Colonic mucosa (tissue), 4 donors: ENCODE data around the gene PCDHGB5. TPM values are rescaled to one million over a fixed set of nuclear protein-coding genes. Genes with fewer than 3 reads are reported as not detected.
"Not testable (repeated sequence)": the region's sequence is repeated elsewhere in the genome, so short reads cannot be mapped to it uniquely, and the experiment has no call there.

Source experiments
- DNase-seq: peaks from one replicate; pipeline ENCODE4 v3.0.0-alpha.2; 2020
- H3K27ac ChIP-seq: fragments of 200-600 bp; one replicate; pipeline ENCODE4 v1.8.0; 2021
- H3K27me3 ChIP-seq: fragments of 200-600 bp; one replicate; pipeline ENCODE4 v1.8.0; 2021
- H3K36me3 ChIP-seq: fragments of 200-600 bp; one replicate; pipeline ENCODE4 v1.8.0; 2021
- H3K4me1 ChIP-seq: fragments of 200-600 bp; one replicate; pipeline ENCODE4 v1.8.0; 2021; ENCODE audit warnings: mild to moderate bottlenecking
- H3K4me3 ChIP-seq: fragments of 200-600 bp; one replicate; pipeline ENCODE4 v1.8.0; 2021
- H3K9ac ChIP-seq, 2 donors: one replicate each; pipeline ENCODE4 v1.7.0; 2013; ENCODE audit warnings: control low read depth in 2 of 2, low read depth in 2 of 2, low read length in 2 of 2
- H3K9me3 ChIP-seq: fragments of 200-600 bp; one replicate; pipeline ENCODE4 v1.8.0; 2021
- intact Hi-C: fragments of 100-400 bp; cut with DNase I; formaldehyde crosslinking; loops from one replicate; pipeline ENCODE4 v1.14.1; 2022
- total RNA-seq, 2 donors: library from RNA; stranded (reverse); fragmentation: NEBNext Ultra II Directional in 1 of 2; extraction: Animal tissue kit (Norgen Biotek cat#: 25700) in 1 of 2; gene quantifications; one replicate each; pipeline ENCODE4 v1.2.1, GENCODE V29; 2021
- TF ChIP-seq, protein P1 (sequence below): fragments of 200-600 bp; IDR thresholded peaks from one replicate; pipeline ENCODE4 v1.8.0; 2022; ENCODE audit warnings: antibody characterized with exemption, mild to moderate bottlenecking
- donor health status: healthy.
- donor health status: DM: no; HTN: no; CAD: no.
- donor health status: DM: no; HTN: no; CAD: no.

The PCDHGB5 gene
- total RNA-seq, 2 donors from 2014 or later = 2.1 to 3.1 TPM

DNA sequence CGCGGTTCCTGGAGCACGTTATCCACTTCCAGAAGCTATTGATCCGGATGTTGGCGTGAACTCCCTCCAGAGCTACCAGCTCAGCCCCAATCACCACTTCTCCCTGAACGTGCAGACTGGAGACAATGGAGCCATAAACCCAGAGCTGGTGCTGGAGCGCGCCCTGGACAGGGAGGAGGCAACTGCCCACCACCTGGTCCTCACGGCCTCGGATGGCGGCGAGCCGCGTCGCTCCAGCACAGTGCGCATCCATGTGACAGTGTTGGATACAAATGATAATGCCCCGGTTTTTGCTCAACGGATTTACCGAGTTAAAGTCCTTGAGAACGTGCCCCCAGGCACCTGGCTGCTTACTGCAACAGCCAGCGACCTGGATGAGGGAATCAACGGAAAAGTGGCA, 5.6 kb downstream of the PCDHGB5 start:
- Histone ChIP-seq H3K36me3 (no peaks in the 10 kb centered on the region), H3K4me3 (no peak overlapping the region), H3K27ac (no peak overlapping the region), H3K4me1 (no peaks in the 10 kb centered on the region), H3K27me3 (no peaks in the 10 kb centered on the region), H3K9me3 (no peaks in the 10 kb centered on the region), H3K9ac (no peak overlapping the region)
- intact Hi-C loops = no loop called here
- TF ChIP-seq, protein P1, sequence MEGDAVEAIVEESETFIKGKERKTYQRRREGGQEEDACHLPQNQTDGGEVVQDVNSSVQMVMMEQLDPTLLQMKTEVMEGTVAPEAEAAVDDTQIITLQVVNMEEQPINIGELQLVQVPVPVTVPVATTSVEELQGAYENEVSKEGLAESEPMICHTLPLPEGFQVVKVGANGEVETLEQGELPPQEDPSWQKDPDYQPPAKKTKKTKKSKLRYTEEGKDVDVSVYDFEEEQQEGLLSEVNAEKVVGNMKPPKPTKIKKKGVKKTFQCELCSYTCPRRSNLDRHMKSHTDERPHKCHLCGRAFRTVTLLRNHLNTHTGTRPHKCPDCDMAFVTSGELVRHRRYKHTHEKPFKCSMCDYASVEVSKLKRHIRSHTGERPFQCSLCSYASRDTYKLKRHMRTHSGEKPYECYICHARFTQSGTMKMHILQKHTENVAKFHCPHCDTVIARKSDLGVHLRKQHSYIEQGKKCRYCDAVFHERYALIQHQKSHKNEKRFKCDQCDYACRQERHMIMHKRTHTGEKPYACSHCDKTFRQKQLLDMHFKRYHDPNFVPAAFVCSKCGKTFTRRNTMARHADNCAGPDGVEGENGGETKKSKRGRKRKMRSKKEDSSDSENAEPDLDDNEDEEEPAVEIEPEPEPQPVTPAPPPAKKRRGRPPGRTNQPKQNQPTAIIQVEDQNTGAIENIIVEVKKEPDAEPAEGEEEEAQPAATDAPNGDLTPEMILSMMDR = no peak
- no peak for DNase-seq

DNA sequence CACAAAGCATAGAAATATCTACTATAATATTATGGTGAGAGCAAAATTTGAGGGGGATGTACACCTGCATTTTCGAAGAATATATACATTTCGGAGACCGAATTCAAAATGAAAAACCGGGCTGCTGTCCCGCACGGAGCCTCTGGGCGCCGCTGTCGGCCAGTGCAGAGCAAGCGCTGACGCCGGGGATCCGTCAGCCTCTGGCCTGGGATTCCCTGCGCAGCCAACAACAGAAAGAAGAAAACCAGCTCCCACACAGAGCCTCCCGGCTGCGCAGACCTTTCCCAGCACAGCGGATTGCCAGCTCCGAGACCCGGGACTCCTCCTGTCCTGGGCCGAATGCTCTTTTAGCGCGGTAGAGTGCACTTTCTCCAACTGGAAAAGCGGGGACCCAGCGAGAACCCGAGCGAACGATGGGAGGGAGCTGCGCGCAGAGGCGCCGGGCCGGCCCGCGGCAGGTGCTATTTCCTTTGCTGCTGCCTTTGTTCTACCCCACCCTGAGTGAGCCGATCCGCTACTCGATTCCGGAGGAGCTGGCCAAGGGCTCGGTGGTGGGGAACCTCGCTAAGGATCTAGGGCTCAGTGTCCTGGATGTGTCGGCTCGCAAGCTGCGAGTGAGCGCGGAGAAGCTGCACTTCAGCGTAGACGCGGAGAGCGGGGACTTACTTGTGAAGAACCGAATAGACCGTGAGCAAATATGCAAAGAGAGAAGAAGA, 10.2 kb downstream of the PCDHGB5 start, which contains the start of gene PCDHGB6:
Gene PCDHGB6, plus strand, starts transcription at position 232 of the 716 bp plus-strand sequence. Its CDS starts 182 bp downstream, at position 414.
- H3K4me3 ChIP-seq, H3K27ac ChIP-seq, H3K9me3 ChIP-seq, H3K36me3 ChIP-seq, H3K27me3 ChIP-seq, H3K9ac ChIP-seq, H3K4me1 ChIP-seq, intact Hi-C loops: not testable (repeated sequence)
- peak; percentile 38 for DNase-seq

DNA sequence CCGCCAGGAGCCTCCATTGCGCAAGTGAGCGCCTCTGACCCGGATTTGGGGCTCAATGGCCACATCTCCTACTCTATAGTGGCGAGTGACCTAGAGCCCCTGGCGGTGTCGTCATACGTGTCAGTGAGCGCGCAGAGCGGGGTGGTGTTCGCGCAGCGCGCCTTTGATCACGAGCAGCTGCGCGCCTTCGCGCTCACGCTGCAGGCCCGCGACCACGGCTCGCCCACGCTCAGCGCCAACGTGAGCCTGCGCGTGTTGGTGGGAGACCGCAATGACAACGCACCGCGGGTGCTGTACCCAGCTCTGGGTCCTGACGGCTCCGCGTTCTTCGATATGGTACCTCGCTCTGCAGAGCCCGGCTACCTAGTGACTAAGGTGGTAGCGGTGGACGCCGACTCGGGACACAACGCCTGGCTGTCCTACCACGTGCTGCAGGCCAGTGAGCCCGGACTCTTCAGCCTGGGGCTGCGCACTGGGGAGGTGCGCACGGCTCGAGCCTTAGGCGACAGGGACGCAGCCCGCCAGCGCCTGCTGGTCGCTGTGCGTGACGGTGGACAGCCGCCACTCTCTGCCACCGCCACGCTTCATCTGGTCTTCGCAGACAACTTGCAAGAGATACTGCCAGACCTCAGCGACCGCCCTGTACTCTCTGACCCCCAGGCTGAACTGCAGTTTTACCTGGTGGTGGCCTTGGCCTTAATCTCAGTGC, 12.0 kb downstream of the PCDHGB5 start:
- H3K9me3 ChIP-seq = peaks cover 9% of the 10 kb centered on the region
- no peak overlapping the region for H3K9ac ChIP-seq
- TF ChIP-seq, protein P1 = no peak
- no peaks in the 10 kb centered on the region for H3K4me1 ChIP-seq
- no peak overlapping the region for H3K27ac ChIP-seq
- no peak for DNase-seq
- H3K27me3 ChIP-seq = no peaks in the 10 kb centered on the region
- H3K4me3 ChIP-seq = no peak overlapping the region
- intact Hi-C loops = loop anchor here (10.0 kb wide), 2 partner anchors 115 to 155 kb away; no protein-coding TSS in a partner anchor
- H3K36me3 ChIP-seq = no peaks in the 10 kb centered on the region

DNA sequence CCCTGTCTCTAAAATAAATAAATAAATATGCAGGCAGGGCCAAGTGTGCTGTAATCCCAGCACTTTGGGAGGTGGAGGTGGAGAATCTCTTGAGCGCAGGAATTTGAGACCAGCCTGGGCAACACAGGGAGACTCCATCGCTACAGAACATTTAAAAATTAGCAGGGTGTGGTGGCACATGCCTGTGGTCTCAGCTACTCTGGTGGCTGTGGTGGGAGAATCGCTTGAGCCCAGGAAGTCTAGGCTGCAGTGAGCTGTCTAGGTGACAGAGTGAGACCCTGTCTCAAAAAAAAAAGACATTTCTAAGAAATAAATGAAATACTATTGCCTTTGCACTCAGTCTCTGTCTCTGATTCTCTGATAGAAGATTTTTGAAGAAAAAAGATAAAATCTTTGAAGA, 13.8 kb downstream of the PCDHGB5 start:
- H3K4me3 ChIP-seq = no peak overlapping the region
- intact Hi-C loops = loop anchor here (10.0 kb wide), 2 partner anchors 113 to 153 kb away; no protein-coding TSS in a partner anchor
- H3K9me3 ChIP-seq = peaks cover 9% of the 10 kb centered on the region

DNA sequence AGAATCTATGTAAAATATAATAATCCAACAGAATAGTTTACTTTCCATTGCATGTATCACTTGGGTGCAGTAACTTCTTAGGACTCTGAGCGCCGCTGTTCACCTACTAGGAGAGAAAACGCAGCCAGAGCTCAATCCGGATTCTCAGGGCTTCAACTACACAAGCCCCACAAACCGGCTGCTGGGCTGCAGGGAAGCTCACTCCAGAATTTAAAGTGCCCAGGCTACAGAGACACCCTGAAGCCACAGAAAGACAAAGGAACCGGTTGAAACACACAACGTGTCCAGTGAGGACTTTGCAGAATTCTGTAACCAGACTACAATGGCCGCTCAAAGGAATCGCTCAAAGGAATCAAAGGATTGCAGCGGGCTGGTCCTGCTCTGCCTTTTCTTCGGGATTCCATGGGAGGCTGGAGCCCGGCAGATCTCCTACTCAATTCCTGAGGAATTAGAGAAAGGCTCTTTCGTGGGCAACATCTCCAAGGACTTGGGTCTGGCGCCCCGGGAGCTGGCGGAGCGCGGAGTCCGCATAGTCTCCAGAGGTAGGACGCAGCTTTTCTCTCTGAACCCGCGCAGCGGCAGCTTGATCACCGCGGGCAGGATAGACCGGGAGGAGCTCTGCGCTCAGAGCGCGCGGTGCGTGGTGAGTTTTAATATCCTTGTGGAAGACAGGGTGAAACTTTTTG, 15.2 kb downstream of the PCDHGB5 start, which contains the start of gene PCDHGA10:
Gene PCDHGA10, plus strand, starts transcription at position 134 of the 686 bp plus-strand sequence. Its CDS starts 189 bp downstream, at position 323.
- H3K36me3 ChIP-seq = no peaks in the 10 kb centered on the region
- intact Hi-C loops = loop anchor here (10.0 kb wide), 2 partner anchors 112 to 152 kb away; no protein-coding TSS in a partner anchor
- H3K27me3 ChIP-seq = no peaks in the 10 kb centered on the region
- peak; percentile 67 for DNase-seq
- no peak within 1 kb of the TSS for H3K27ac ChIP-seq
- peak within 1 kb of the TSS in 1 of 2 donors; percentile 26 for H3K9ac ChIP-seq
- TF ChIP-seq, protein P1 = peak; percentile 26
- peak within 1 kb of the TSS; percentile 28 for H3K4me3 ChIP-seq
- no peaks in the 10 kb centered on the region for H3K4me1 ChIP-seq
- H3K9me3 ChIP-seq = peaks cover 9% of the 10 kb centered on the region

More for the DNA sequence above, 13.8 kb downstream of the PCDHGB5 start:
- DNase-seq = no peak
- no peaks in the 10 kb centered on the region for H3K36me3 ChIP-seq
- TF ChIP-seq, protein P1 = no peak
- H3K27ac ChIP-seq = no peak overlapping the region
- H3K9ac ChIP-seq = no peak overlapping the region
- H3K4me1 ChIP-seq = no peaks in the 10 kb centered on the region
- no peaks in the 10 kb centered on the region for H3K27me3 ChIP-seq
